HG03442 (cell line): ENCODE results near the gene SHISAL1.

Experiments
- ATAC-seq: cut with Tn5 transposase; IDR thresholded peaks from one replicate; pipeline ENCODE4 v1.9.1; 2021; ENCODE audit warnings: mild to moderate bottlenecking, moderate library complexity; ENCODE audit not compliant: unreplicated experiment

The SHISAL1 gene

GRCh38 chr22:44281768-44282637, 30.7 kb downstream of the SHISAL1 start:
- ATAC-seq, result no peak

- no peak for ATAC-seq
Measured at GRCh38 chr22:44280665-44281188, 32.0 kb downstream of the SHISAL1 start.

GRCh38 chr22:44279069-44279360, 33.7 kb downstream of the SHISAL1 start:
- no peak for ATAC-seq

- no peak for ATAC-seq
Measured at GRCh38 chr22:44278243-44279068, 34.3 kb downstream of the SHISAL1 start.

- ATAC-seq, result no peak
Measured at GRCh38 chr22:44277386-44278135, 35.2 kb downstream of the SHISAL1 start.

- no peak for ATAC-seq
Measured at GRCh38 chr22:44276706-44277356, 35.9 kb downstream of the SHISAL1 start.

GRCh38 chr22:44276041-44276440, 36.7 kb downstream of the SHISAL1 start:
- no peak for ATAC-seq

GRCh38 chr22:44275631-44275995, 37.1 kb downstream of the SHISAL1 start:
- ATAC-seq, result no peak

GRCh38 chr22:44274918-44275630, 37.7 kb downstream of the SHISAL1 start:
- ATAC-seq, result no peak

- no peak for ATAC-seq
Measured at GRCh38 chr22:44273175-44273574, 39.6 kb downstream of the SHISAL1 start.

GRCh38 chr22:44272401-44272771, 40.4 kb downstream of the SHISAL1 start:
- ATAC-seq, result no peak

- no peak for ATAC-seq
Measured at GRCh38 chr22:44271732-44272400, 40.9 kb downstream of the SHISAL1 start.

GRCh38 chr22:44271010-44271500, 41.7 kb downstream of the SHISAL1 start:
- ATAC-seq, result no peak

- ATAC-seq, result no peak
Measured at GRCh38 chr22:44270556-44270880, 42.2 kb downstream of the SHISAL1 start.

- no peak for ATAC-seq
Measured at GRCh38 chr22:44269757-44270555, 42.8 kb downstream of the SHISAL1 start.

- no peak for ATAC-seq
Measured at GRCh38 chr22:44269117-44269498, 43.6 kb downstream of the SHISAL1 start.

GRCh38 chr22:44268431-44269116, 44.2 kb downstream of the SHISAL1 start:
- ATAC-seq, result no peak

- ATAC-seq, result no peak
Measured at GRCh38 chr22:44267856-44268255, 44.9 kb downstream of the SHISAL1 start.
